CD4-positive, alpha-beta T cell (primary cell): Measurements from ENCODE around the gene POU2F2. TPM values are rescaled to one million over a fixed set of nuclear protein-coding genes. Genes with fewer than 3 reads are reported as not detected.
A peak's percentile ranks its signal among the peaks of the same experiment; 100 is the strongest.

Experiments used
- ATAC-seq: fragments of 200-7000 bp; cut with Tn5 transposase; one replicate; pipeline ENCODE4 v1.10.0; 2022; ENCODE audit warnings: mild to moderate bottlenecking; ENCODE audit not compliant: poor library complexity
- CTCF ChIA-PET: fragments of 350-600 bp; sonication (Branson Sonifier 250); formaldehyde crosslinking; loops from one replicate; lab custom pipeline; 2021; ENCODE audit warnings: antibody characterized with exemption, inconsistent platforms; lab: Charles Lee
- POLR2A ChIA-PET: fragments of 350-600 bp; sonication (Branson Sonifier 250); formaldehyde crosslinking; loops from one replicate; lab custom pipeline; 2021; ENCODE audit warnings: antibody characterized with exemption, inconsistent platforms; lab: Charles Lee
- DNase-seq, 14 experiments: peaks; one replicate each; pipeline ENCODE4 v3.0.0-alpha.2; 2013 to 2020; ENCODE audit warnings: mixed read lengths in 2 of 14
- H3K27ac ChIP-seq, 2 donors: one replicate each; pipeline versions ENCODE4 v1.5.1 to v1.7.0; 2013; ENCODE audit warnings: low read length in 2 of 2, low read depth in 1 of 2, mild to moderate bottlenecking in 1 of 2
- H3K27me3 ChIP-seq, 2 experiments: 1 replicate in 1 of 2; 2 replicates in 1 of 2; pipeline versions ENCODE4 v1.6.1 to v1.7.0; 2013; ENCODE audit warnings: low read length in 2 of 2, control low read depth in 1 of 2, mild to moderate bottlenecking in 1 of 2, moderate library complexity in 1 of 2; ENCODE audit not compliant: insufficient read depth in 2 of 2, control insufficient read depth in 1 of 2
- H3K36me3 ChIP-seq: one replicate; pipeline ENCODE4 v1.6.1; 2013; ENCODE audit warnings: low read length, control low read depth; ENCODE audit not compliant: insufficient read depth
- H3K4me1 ChIP-seq: one replicate; pipeline ENCODE4 v1.6.1; 2013; ENCODE audit warnings: low read length, control low read depth; ENCODE audit not compliant: insufficient read depth
- H3K4me3 ChIP-seq: one replicate; pipeline ENCODE4 v1.5.1; 2013; ENCODE audit warnings: mild to moderate bottlenecking, low read length, moderate library complexity
- H3K9me3 ChIP-seq, 2 experiments: 1 replicate in 1 of 2; 2 replicates in 1 of 2; pipeline versions ENCODE4 v1.6.1 to v1.7.0; 2013; ENCODE audit warnings: low read length in 2 of 2, mild to moderate bottlenecking in 2 of 2, control low read depth in 1 of 2, moderate library complexity in 1 of 2; ENCODE audit not compliant: control insufficient read depth in 1 of 2, insufficient read depth in 1 of 2
- H3K27ac Mint-ChIP-seq: one replicate; pipeline ENCODE4 v1.8.0; 2020; ENCODE audit warnings: mixed read lengths
- H3K27me3 Mint-ChIP-seq: one replicate; pipeline ENCODE4 v1.8.0; 2021; ENCODE audit warnings: mixed read lengths
- H3K36me3 Mint-ChIP-seq: one replicate; pipeline ENCODE4 v1.8.0; 2021; ENCODE audit warnings: low read depth, mixed read lengths
- H3K4me1 Mint-ChIP-seq: one replicate; pipeline ENCODE4 v1.8.0; 2021; ENCODE audit warnings: low read depth, mixed read lengths
- H3K4me3 Mint-ChIP-seq: one replicate; pipeline ENCODE4 v1.8.0; 2020; ENCODE audit warnings: mild to moderate bottlenecking, mixed read lengths
- H3K9me3 Mint-ChIP-seq: one replicate; pipeline ENCODE4 v1.8.0; 2020; ENCODE audit warnings: mixed read lengths
- CTCF ChIP-seq: fragments of 200-600 bp; IDR thresholded peaks from one replicate; pipeline ENCODE4 v1.8.0; 2022; ENCODE audit warnings: antibody characterized with exemption, mild to moderate bottlenecking
- intact Hi-C, 2 experiments: fragments of 100-400 bp; cut with DNase I in 1 of 2; cut with micrococcal nuclease in 1 of 2; formaldehyde crosslinking; loops; one replicate each; pipeline versions ENCODE4 v1.15.1 to v1.9.0; 2023 to 2025; cut with DNase I, micrococcal nuclease
- total RNA-seq, 174 experiments: library from RNA in 2 of 174; stranded (reverse) in 2 of 174; gene quantifications; one replicate each; pipeline ENCODE4 v1.2.3 and lab custom pipeline; 2021 to 2026

The POU2F2 gene
- total RNA-seq, 2 experiments from 2014 or later, result 18.6 to 19.9 TPM

GRCh38 chr19:42116308-42117075, 15.8 kb downstream of the POU2F2 start:
- Histone ChIP-seq H3K9me3 (no peaks in the 10 kb centered on the region), H3K27me3 (no peaks in the 10 kb centered on the region), H3K4me3 (no peak overlapping the region), H3K36me3 (peaks cover 57% of the 10 kb centered on the region), H3K4me1 (peaks cover 7% of the 10 kb centered on the region), H3K27ac (no peak overlapping the region)
- TF ChIP-seq CTCF, result no peak
- Mint-ChIP-seq H3K4me3 (no peak overlapping the region), H3K27me3 (no peaks in the 10 kb centered on the region), H3K9me3 (no peaks in the 10 kb centered on the region), H3K4me1 (peaks cover 12% of the 10 kb centered on the region), H3K36me3 (peaks cover 51% of the 10 kb centered on the region), H3K27ac (no peak overlapping the region)
- ATAC-seq (no peak), DNase-seq (no peak)
- intact Hi-C loops, result loop anchor here in 1 of 2 experiments (10.0 kb wide), 1 partner anchor 288 kb away; no protein-coding TSS in a partner anchor
- ChIA-PET CTCF (no interaction called here), POLR2A (no interaction called here)

GRCh38 chr19:42115705-42116104, 16.5 kb downstream of the POU2F2 start:
- no peak overlapping the region for H3K4me3 ChIP-seq
- no peak for ATAC-seq
- Mint-ChIP-seq H3K4me3 (no peak overlapping the region), H3K27me3 (no peaks in the 10 kb centered on the region), H3K9me3 (no peaks in the 10 kb centered on the region), H3K36me3 (peaks cover 59% of the 10 kb centered on the region), H3K4me1 (peaks cover 4% of the 10 kb centered on the region), H3K27ac (peak overlapping the region; percentile 5)
- ChIA-PET POLR2A (no interaction called here), CTCF (interaction anchor here (0.5 kb wide), 1 partner anchor 1695 kb away, joined by 3 read pairs; no protein-coding TSS in a partner anchor)
- no peak overlapping the region for H3K27ac ChIP-seq
- no peak for DNase-seq
- H3K36me3 ChIP-seq, result peaks cover 65% of the 10 kb centered on the region
- no peaks in the 10 kb centered on the region for H3K4me1 ChIP-seq
- H3K27me3 ChIP-seq, result no peaks in the 10 kb centered on the region
- intact Hi-C loops, result loop anchor here in 1 of 2 experiments (10.0 kb wide), 1 partner anchor 289 kb away; no protein-coding TSS in a partner anchor
- TF ChIP-seq CTCF, result no peak
- no peaks in the 10 kb centered on the region for H3K9me3 ChIP-seq

- ATAC-seq, result no peak
- Mint-ChIP-seq H3K36me3 (peaks cover 59% of the 10 kb centered on the region), H3K9me3 (no peaks in the 10 kb centered on the region), H3K4me1 (no peaks in the 10 kb centered on the region), H3K4me3 (no peak overlapping the region), H3K27ac (peak overlapping the region; percentile 5), H3K27me3 (no peaks in the 10 kb centered on the region)
- Histone ChIP-seq H3K27me3 (no peaks in the 10 kb centered on the region), H3K36me3 (peaks cover 70% of the 10 kb centered on the region), H3K9me3 (no peaks in the 10 kb centered on the region), H3K4me3 (no peak overlapping the region), H3K4me1 (no peaks in the 10 kb centered on the region), H3K27ac (no peak overlapping the region)
- POLR2A ChIA-PET, result interaction anchor here (1.2 kb wide), 1 partner anchor 127 kb away, joined by 3 read pairs; the partner anchor contains the start of gene GSK3A
- no peak for TF ChIP-seq CTCF
- no peak for DNase-seq
- CTCF ChIA-PET, result interaction anchor here (0.5 kb wide), 1 partner anchor 1694 kb away, joined by 3 read pairs; no protein-coding TSS in a partner anchor
- intact Hi-C loops, result loop anchor here in 1 of 2 experiments (10.0 kb wide), 1 partner anchor 290 kb away; no protein-coding TSS in a partner anchor
These were observed 17.0 kb downstream of the POU2F2 start for GRCh38 chr19:42115219-42115618.
